Measurements from ENCODE around the gene TRIM3.

TRIM3 gene

DNA sequence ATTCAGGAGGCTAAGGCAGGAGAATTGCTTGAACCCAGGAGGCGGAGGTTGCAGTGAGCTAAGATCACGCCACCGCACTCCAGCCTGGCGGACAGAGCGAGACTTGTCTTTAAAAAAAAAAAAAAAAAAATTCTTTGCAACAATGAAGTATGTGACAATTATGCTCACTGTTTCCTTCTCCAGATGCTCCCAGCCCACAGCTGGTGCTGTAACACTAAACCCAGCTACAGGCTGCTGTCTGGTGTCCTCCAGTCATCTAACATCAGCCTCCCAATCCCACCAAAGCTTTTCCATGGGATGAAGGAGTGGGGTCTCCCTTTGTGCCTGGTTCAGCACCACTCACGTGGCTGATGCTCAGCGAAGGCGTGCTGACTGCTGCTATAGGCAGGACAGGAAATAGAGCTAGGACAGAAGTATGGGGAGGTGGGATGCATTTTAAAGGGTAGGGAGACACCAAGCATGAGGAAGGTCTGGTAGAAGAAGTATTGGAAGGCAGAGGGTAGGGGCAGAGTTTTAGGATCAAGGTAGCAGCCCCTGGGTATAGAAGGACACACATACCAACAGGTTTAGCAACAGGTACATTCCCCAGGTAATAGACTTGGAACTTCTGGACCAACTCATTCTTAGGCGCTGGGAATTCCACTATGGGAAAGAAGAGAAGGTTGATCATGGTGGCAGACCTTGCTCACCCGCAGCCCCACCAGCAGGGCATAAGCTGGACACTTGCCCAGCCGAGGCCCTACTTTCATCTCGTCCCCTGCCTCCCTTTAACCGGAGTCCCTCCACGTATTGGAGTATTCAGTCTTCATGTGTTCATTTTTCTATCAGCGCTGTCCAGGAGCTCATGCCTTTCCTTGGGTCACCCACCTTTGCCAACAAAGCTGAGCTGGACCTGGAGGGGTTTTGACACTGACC, 73.1 kb downstream of the TRIM3 start:
- no peak for DNase-seq

All from bone marrow (tissue), 2 donors.